ENCODE measurements around the gene GASK1A.

The GASK1A gene

GRCh38 chr3:43031889-43032545 lies 52.9 kb downstream of the GASK1A start:
- H3K36me3 ChIP-seq (ENCODE audit: control insufficient read depth in 1 of 2, insufficient read depth in 2 of 2, low read depth in 1 of 2, low read length in 2 of 2): no peaks in the 10 kb centered on the region
- no peaks in the 10 kb centered on the region for H3K4me1 ChIP-seq (ENCODE audit: control insufficient read depth, insufficient read depth, low read depth, low read length)
- H2BK5ac ChIP-seq (ENCODE audit: low read depth, low read length, poor library complexity, severe bottlenecking): no peak overlapping the region
- no peak overlapping the region for H4K8ac ChIP-seq (ENCODE audit: low read length)
- no peak overlapping the region for H4K91ac ChIP-seq (ENCODE audit: low read length)
- H3K4me2 ChIP-seq (ENCODE audit: low read length, poor library complexity, severe bottlenecking): no peak overlapping the region
- no peak overlapping the region for H3K4me3 ChIP-seq (ENCODE audit: insufficient read depth in 1 of 2, low read depth in 1 of 2, low read length in 2 of 2)
- H3K14ac ChIP-seq (ENCODE audit: low read length in 2 of 2): no peak overlapping the region
- no peak overlapping the region for H2BK120ac ChIP-seq (ENCODE audit: low read depth, low read length)
- WGBS: 90% methylated on average over 16 of the region's 16 CpGs
- no peak overlapping the region for H3K9ac ChIP-seq (ENCODE audit: low read length)
- H2BK12ac ChIP-seq (ENCODE audit: low read length in 2 of 2): no peak overlapping the region
- H3K4ac ChIP-seq (ENCODE audit: low read depth in 1 of 2, low read length in 2 of 2): no peak overlapping the region
- H3K23ac ChIP-seq (ENCODE audit: low read length in 2 of 2): no peak overlapping the region
- no peaks in the 10 kb centered on the region for H3K9me3 ChIP-seq (ENCODE audit: control insufficient read depth, low read length)
- H3K79me1 ChIP-seq (replicated peaks; ENCODE audit: low read length, poor library complexity, severe bottlenecking): no peaks in the 10 kb centered on the region
- H2BK15ac ChIP-seq (ENCODE audit: low read depth, poor library complexity, severe bottlenecking): no peak overlapping the region
- no peak overlapping the region for H2AFZ ChIP-seq (ENCODE audit: low read depth, low read length)
- H3K18ac ChIP-seq (ENCODE audit: low read depth in 1 of 2, low read length in 2 of 2): no peak overlapping the region
- H3K27ac ChIP-seq (ENCODE audit: low read length, poor library complexity, severe bottlenecking): no peak overlapping the region
- DNase-seq: no peak
- H3K27me3 ChIP-seq (ENCODE audit: control insufficient read depth in 1 of 2, insufficient read depth in 1 of 2, low read length in 2 of 2): peaks cover 7 to 10% of the 10 kb centered on the region in 2 experiments
- H2AK5ac ChIP-seq (ENCODE audit: low read length, severe bottlenecking): no peak overlapping the region

GRCh38 chr3:43032646-43033628 lies 53.8 kb downstream of the GASK1A start:
- no peak overlapping the region for H2BK12ac ChIP-seq (ENCODE audit: low read length in 2 of 2)
- H3K18ac ChIP-seq (ENCODE audit: low read depth in 1 of 2, low read length in 2 of 2): no peak overlapping the region
- H4K8ac ChIP-seq (ENCODE audit: low read length): no peak overlapping the region
- no peak overlapping the region for H3K4ac ChIP-seq (ENCODE audit: low read depth in 1 of 2, low read length in 2 of 2)
- no peaks in the 10 kb centered on the region for H3K9me3 ChIP-seq (ENCODE audit: control insufficient read depth, low read length)
- H2BK120ac ChIP-seq (ENCODE audit: low read depth, low read length): no peak overlapping the region
- H2BK15ac ChIP-seq (ENCODE audit: low read depth, poor library complexity, severe bottlenecking): no peak overlapping the region
- no peak overlapping the region for H2AK5ac ChIP-seq (ENCODE audit: low read length, severe bottlenecking)
- H3K9ac ChIP-seq (ENCODE audit: low read length): no peak overlapping the region
- no peaks in the 10 kb centered on the region for H3K4me1 ChIP-seq (ENCODE audit: control insufficient read depth, insufficient read depth, low read depth, low read length)
- no peak overlapping the region for H2BK5ac ChIP-seq (ENCODE audit: low read depth, low read length, poor library complexity, severe bottlenecking)
- no peaks in the 10 kb centered on the region for H3K79me1 ChIP-seq (replicated peaks; ENCODE audit: low read length, poor library complexity, severe bottlenecking)
- no peak overlapping the region for H4K91ac ChIP-seq (ENCODE audit: low read length)
- H3K27me3 ChIP-seq (ENCODE audit: control insufficient read depth in 1 of 2, insufficient read depth in 1 of 2, low read length in 2 of 2): peaks cover 7 to 12% of the 10 kb centered on the region in 2 experiments
- H3K4me3 ChIP-seq (ENCODE audit: insufficient read depth in 1 of 2, low read depth in 1 of 2, low read length in 2 of 2): no peak overlapping the region
- WGBS: 87% methylated on average over 22 of the region's 23 CpGs
- H2AFZ ChIP-seq (ENCODE audit: low read depth, low read length): no peak overlapping the region
- H3K14ac ChIP-seq (ENCODE audit: low read length in 2 of 2): no peak overlapping the region
- H3K36me3 ChIP-seq (ENCODE audit: control insufficient read depth in 1 of 2, insufficient read depth in 2 of 2, low read depth in 1 of 2, low read length in 2 of 2): no peaks in the 10 kb centered on the region
- no peak overlapping the region for H3K23ac ChIP-seq (ENCODE audit: low read length in 2 of 2)
- no peak overlapping the region for H3K4me2 ChIP-seq (ENCODE audit: low read length, poor library complexity, severe bottlenecking)
- no peak for DNase-seq
- H3K27ac ChIP-seq (ENCODE audit: low read length, poor library complexity, severe bottlenecking): no peak overlapping the region

GRCh38 chr3:43034200-43034599 lies 55.1 kb downstream of the GASK1A start:
- H2BK12ac ChIP-seq (ENCODE audit: low read length in 2 of 2): no peak overlapping the region
- H4K91ac ChIP-seq (ENCODE audit: low read length): no peak overlapping the region
- no peak overlapping the region for H3K4me3 ChIP-seq (ENCODE audit: insufficient read depth in 1 of 2, low read depth in 1 of 2, low read length in 2 of 2)
- H3K27ac ChIP-seq (ENCODE audit: low read length, poor library complexity, severe bottlenecking): no peak overlapping the region
- no peak overlapping the region for H3K18ac ChIP-seq (ENCODE audit: low read depth in 1 of 2, low read length in 2 of 2)
- no peak overlapping the region for H3K4me2 ChIP-seq (ENCODE audit: low read length, poor library complexity, severe bottlenecking)
- WGBS: 65% methylated on average over 4 of the region's 4 CpGs
- H3K9ac ChIP-seq (ENCODE audit: low read length): no peak overlapping the region
- H3K27me3 ChIP-seq (ENCODE audit: control insufficient read depth in 1 of 2, insufficient read depth in 1 of 2, low read length in 2 of 2): peaks cover 7 to 12% of the 10 kb centered on the region in 2 experiments
- no peaks in the 10 kb centered on the region for H3K9me3 ChIP-seq (ENCODE audit: control insufficient read depth, low read length)
- no peak overlapping the region for H3K14ac ChIP-seq (ENCODE audit: low read length in 2 of 2)
- no peak overlapping the region for H2BK15ac ChIP-seq (ENCODE audit: low read depth, poor library complexity, severe bottlenecking)
- no peaks in the 10 kb centered on the region for H3K36me3 ChIP-seq (ENCODE audit: control insufficient read depth in 1 of 2, insufficient read depth in 2 of 2, low read depth in 1 of 2, low read length in 2 of 2)
- no peak overlapping the region for H2BK120ac ChIP-seq (ENCODE audit: low read depth, low read length)
- no peak overlapping the region for H2BK5ac ChIP-seq (ENCODE audit: low read depth, low read length, poor library complexity, severe bottlenecking)
- H2AFZ ChIP-seq (ENCODE audit: low read depth, low read length): no peak overlapping the region
- no peak for DNase-seq
- H3K4me1 ChIP-seq (ENCODE audit: control insufficient read depth, insufficient read depth, low read depth, low read length): no peaks in the 10 kb centered on the region
- H3K23ac ChIP-seq (ENCODE audit: low read length in 2 of 2): no peak overlapping the region
- H4K8ac ChIP-seq (ENCODE audit: low read length): no peak overlapping the region
- H3K79me1 ChIP-seq (replicated peaks; ENCODE audit: low read length, poor library complexity, severe bottlenecking): no peaks in the 10 kb centered on the region
- H3K4ac ChIP-seq (ENCODE audit: low read depth in 1 of 2, low read length in 2 of 2): no peak overlapping the region
- no peak overlapping the region for H2AK5ac ChIP-seq (ENCODE audit: low read length, severe bottlenecking)

- Histone ChIP-seq H3K79me1 (replicated peaks; ENCODE audit: low read length, poor library complexity, severe bottlenecking) (no peaks in the 10 kb centered on the region), H3K14ac (ENCODE audit: low read length in 2 of 2) (no peak overlapping the region), H3K4me1 (ENCODE audit: control insufficient read depth, insufficient read depth, low read depth, low read length) (no peaks in the 10 kb centered on the region), H2BK120ac (ENCODE audit: low read depth, low read length) (no peak overlapping the region), H3K36me3 (ENCODE audit: control insufficient read depth in 1 of 2, insufficient read depth in 2 of 2, low read depth in 1 of 2, low read length in 2 of 2) (no peaks in the 10 kb centered on the region), H3K23ac (ENCODE audit: low read length in 2 of 2) (no peak overlapping the region), H2AFZ (ENCODE audit: low read depth, low read length) (no peak overlapping the region), H3K4me2 (ENCODE audit: low read length, poor library complexity, severe bottlenecking) (no peak overlapping the region), H3K4ac (ENCODE audit: low read depth in 1 of 2, low read length in 2 of 2) (no peak overlapping the region), H3K4me3 (ENCODE audit: insufficient read depth in 1 of 2, low read depth in 1 of 2, low read length in 2 of 2) (no peak overlapping the region), H3K9me3 (ENCODE audit: control insufficient read depth, low read length) (no peaks in the 10 kb centered on the region), H2BK15ac (ENCODE audit: low read depth, poor library complexity, severe bottlenecking) (no peak overlapping the region), H4K8ac (ENCODE audit: low read length) (no peak overlapping the region), H2AK5ac (ENCODE audit: low read length, severe bottlenecking) (no peak overlapping the region), H2BK12ac (ENCODE audit: low read length in 2 of 2) (no peak overlapping the region), H3K27ac (ENCODE audit: low read length, poor library complexity, severe bottlenecking) (no peak overlapping the region), H2BK5ac (ENCODE audit: low read depth, low read length, poor library complexity, severe bottlenecking) (no peak overlapping the region), H3K27me3 (ENCODE audit: control insufficient read depth in 1 of 2, insufficient read depth in 1 of 2, low read length in 2 of 2) (peaks cover 7 to 12% of the 10 kb centered on the region in 2 experiments), H3K18ac (ENCODE audit: low read depth in 1 of 2, low read length in 2 of 2) (no peak overlapping the region), H4K91ac (ENCODE audit: low read length) (no peak overlapping the region), H3K9ac (ENCODE audit: low read length) (no peak overlapping the region)
- WGBS: 90% methylated on average over 4 of the region's 4 CpGs
- no peak for DNase-seq
These were observed 55.8 kb downstream of the GASK1A start for GRCh38 chr3:43034911-43035310.
